ENCODE measurements around the gene TUBA3E.
"Not testable (repeated sequence)": the region's sequence is repeated elsewhere in the genome, so short reads cannot be mapped to it uniquely, and the experiment has no call there.

GRCh38 chr2:130203150-130203549, 4.9 kb upstream of the TUBA3E start:
- not testable (repeated sequence) for TF ChIP-seq ZNF143 (CRISPR knock-in tag; IDR thresholded peaks at IDR 0.05); ZNF652 (CRISPR knock-in tag; IDR thresholded peaks at IDR 0.05; ENCODE audit: borderline replicate concordance, low read depth); ZNF510 (CRISPR knock-in tag; IDR thresholded peaks at IDR 0.05; ENCODE audit: low read depth); KAT7 (CRISPR knock-in tag; IDR thresholded peaks at IDR 0.05; ENCODE audit: borderline replicate concordance)
- TF ChIP-seq, protein P1, sequence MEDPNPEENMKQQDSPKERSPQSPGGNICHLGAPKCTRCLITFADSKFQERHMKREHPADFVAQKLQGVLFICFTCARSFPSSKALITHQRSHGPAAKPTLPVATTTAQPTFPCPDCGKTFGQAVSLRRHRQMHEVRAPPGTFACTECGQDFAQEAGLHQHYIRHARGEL (CRISPR knock-in tag; IDR thresholded peaks at IDR 0.05): not testable (repeated sequence)

Data from HepG2 (cell line).